Activated T-cell treated with anti-CD3 and anti-CD28 coated beads, Interleukin-2, amount 50 U/mL, for 72 hours (primary cell): Measurements from ENCODE around the gene EZH2. TPM values are rescaled to one million over a fixed set of nuclear protein-coding genes. Genes with fewer than 3 reads are reported as not detected.

ENCODE experiments used
- ATAC-seq, 2 donors: fragments of 150-1000 bp; cut with Tn5 transposase; replicated peaks in 1 of 2; 2 replicates each; pipeline ENCODE4 v1.10.0; 2021; ENCODE audit warnings: moderate library complexity in 2 of 2, mild to moderate bottlenecking in 1 of 2
- DNase-seq, 2 donors: peaks; one replicate each; pipeline ENCODE4 v3.0.0; 2021 to 2022; ENCODE audit warnings: mixed read lengths in 1 of 2
- H3K27ac Mint-ChIP-seq: one replicate; pipeline ENCODE4 v1.8.0; 2022; ENCODE audit warnings: mild to moderate bottlenecking, moderate library complexity, mixed read lengths
- H3K27me3 Mint-ChIP-seq: one replicate; pipeline ENCODE4 v1.8.0; 2022; ENCODE audit warnings: low read depth, mixed read lengths
- H3K36me3 Mint-ChIP-seq, 2 donors: one replicate each; pipeline ENCODE4 v1.8.0; 2022; ENCODE audit warnings: mixed read lengths in 2 of 2, mild to moderate bottlenecking in 1 of 2; ENCODE audit not compliant: insufficient read depth in 2 of 2
- H3K4me1 Mint-ChIP-seq: one replicate; pipeline ENCODE4 v1.8.0; 2022; ENCODE audit warnings: low read depth, mixed read lengths
- H3K4me3 Mint-ChIP-seq, 2 donors: one replicate each; pipeline ENCODE4 v1.8.0; 2022; ENCODE audit warnings: mild to moderate bottlenecking in 2 of 2, mixed read lengths in 2 of 2, moderate library complexity in 2 of 2
- H3K9me3 Mint-ChIP-seq, 2 donors: one replicate each; pipeline ENCODE4 v1.8.0; 2022; ENCODE audit warnings: mixed read lengths in 2 of 2
- total RNA-seq, 2 donors: library from RNA; stranded (reverse); gene quantifications; one replicate each; pipeline ENCODE4 v1.2.3, GENCODE V29; 2022

Gene EZH2
- total RNA-seq, 2 donors from 2014 or later: 95.9 to 117 TPM

DNA sequence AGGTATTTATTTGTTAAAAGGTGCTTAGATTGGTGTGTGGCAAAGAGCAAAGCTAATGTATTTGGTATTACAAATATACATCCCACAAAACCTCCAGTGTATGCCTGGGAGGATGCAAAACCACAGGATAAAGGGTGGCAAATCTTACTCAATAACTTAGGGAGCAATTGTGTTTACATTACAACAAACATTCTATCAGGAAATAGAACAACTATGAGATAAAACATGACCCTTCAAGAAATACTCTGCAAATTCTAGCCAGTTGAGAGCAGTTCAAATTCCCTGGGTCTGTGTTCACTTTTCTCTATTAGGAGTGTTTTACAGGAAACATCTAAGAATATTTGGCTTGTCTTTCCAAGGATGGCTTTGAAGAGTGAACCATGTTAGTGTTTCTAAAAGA, 120.5 kb downstream of the EZH2 start:
- Mint-ChIP-seq H3K4me3 (no peak overlapping the region), H3K27me3 (no peaks in the 10 kb centered on the region), H3K9me3 (no peaks in the 10 kb centered on the region), H3K27ac (no peak overlapping the region), H3K36me3 (peaks cover 0 to 9% of the 10 kb centered on the region in 2 donors), H3K4me1 (no peaks in the 10 kb centered on the region)
- DNase-seq (no peak), ATAC-seq (no peak)

DNA sequence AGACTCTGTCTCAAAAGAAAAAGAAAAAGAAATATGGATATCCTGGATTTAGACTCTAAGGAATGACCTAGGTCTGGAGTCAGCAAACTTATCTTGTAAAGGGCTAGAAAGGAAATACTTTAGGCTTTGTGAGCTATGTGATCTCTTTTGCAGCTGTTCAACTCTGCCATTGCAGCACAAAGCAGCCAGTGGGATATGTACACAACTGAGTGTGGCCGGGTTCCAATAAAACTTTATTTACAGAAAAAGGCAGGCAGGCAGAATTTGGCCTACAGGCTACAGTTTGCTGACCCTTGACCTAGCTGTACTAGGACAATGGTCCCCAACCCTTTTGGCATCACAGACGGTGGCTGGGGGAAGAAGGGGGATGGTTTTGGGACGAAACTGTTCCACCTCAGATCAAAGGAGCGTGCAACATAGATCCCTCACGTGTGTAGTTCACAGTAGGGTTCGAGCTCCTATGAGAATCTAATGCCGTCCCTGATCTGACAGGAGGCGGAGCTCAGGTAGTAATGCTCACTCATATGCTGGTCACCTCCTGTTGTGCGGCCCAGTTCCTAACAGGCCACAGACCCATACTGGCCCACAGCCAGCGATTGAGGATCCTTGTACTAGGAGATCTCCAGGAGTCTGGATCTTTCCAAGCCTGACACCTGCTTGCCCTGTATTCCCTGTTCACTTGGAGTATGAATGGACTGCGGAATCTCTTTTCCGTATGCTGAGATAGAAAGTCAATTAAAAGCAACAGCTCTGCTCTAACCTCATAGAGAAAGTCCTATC, 122.4 kb downstream of the EZH2 start:
- Mint-ChIP-seq H3K27me3 (no peaks in the 10 kb centered on the region), H3K4me3 (no peak overlapping the region), H3K9me3 (no peaks in the 10 kb centered on the region), H3K27ac (no peak overlapping the region), H3K36me3 (peaks cover 2 to 13% of the 10 kb centered on the region in 2 donors), H3K4me1 (no peaks in the 10 kb centered on the region)
- ATAC-seq (no peak), DNase-seq (no peak)

Other genes starting within 250 kb of the EZH2 start
- gene CUL1, start 185.4 kb downstream of the EZH2 start, total RNA-seq: 10 to 100 TPM; 66.6 to 68.6 TPM
- gene PDIA4, start 144.2 kb upstream of the EZH2 start, total RNA-seq: 10 to 100 TPM; 63.1 to 84.8 TPM
- 1 to 10 TPM; 5.6 to 7.3 TPM for gene ZNF786, start 206.4 kb upstream of the EZH2 start, total RNA-seq
- gene ZNF425, start 242.0 kb upstream of the EZH2 start, total RNA-seq: 1 to 10 TPM; 2.8 to 3.6 TPM